ENCODE results near the gene KRTAP16-1.
A peak's percentile ranks its signal among the peaks of the same experiment; 100 is the strongest.
"Not testable (repeated sequence)": the region's sequence is repeated elsewhere in the genome, so short reads cannot be mapped to it uniquely, and the experiment has no call there.

Gene KRTAP16-1

GRCh38 chr17:41308918-41309359 is at the start of gene KRTAP16-1:
TSS of gene KRTAP16-1 (minus strand) at chr17:41309309. CDS start at chr17:41309253, 56 bp downstream.
- no peak for DNase-seq (ENCODE audit: low read depth)
- no peak for TF ChIP-seq CTCF (conservative IDR thresholded peaks at IDR 0.05; ENCODE audit: control insufficient read depth, insufficient read depth, low read depth, low read length)
- H3K4me3 ChIP-seq (ENCODE audit: control insufficient read depth, low read depth, low read length): no peak within 1 kb of the TSS

- DNase-seq (ENCODE audit: low read depth): no peak
- H3K4me3 ChIP-seq (ENCODE audit: control insufficient read depth, low read depth, low read length): no peak overlapping the region
- no peak for TF ChIP-seq CTCF (conservative IDR thresholded peaks at IDR 0.05; ENCODE audit: control insufficient read depth, insufficient read depth, low read depth, low read length)
Observed at GRCh38 chr17:41354536-41354935, 45.4 kb upstream of the KRTAP16-1 start.

- TF ChIP-seq CTCF (conservative IDR thresholded peaks at IDR 0.05; ENCODE audit: control insufficient read depth, insufficient read depth, low read depth, low read length): no peak
- DNase-seq (ENCODE audit: low read depth): peak; percentile 12
- H3K4me3 ChIP-seq (ENCODE audit: control insufficient read depth, low read depth, low read length): no peak overlapping the region
Observed at GRCh38 chr17:41352597-41353366, 43.7 kb upstream of the KRTAP16-1 start.

GRCh38 chr17:41351177-41351576 is 42.1 kb upstream of the KRTAP16-1 start:
- no peak for TF ChIP-seq CTCF (conservative IDR thresholded peaks at IDR 0.05; ENCODE audit: control insufficient read depth, insufficient read depth, low read depth, low read length)
- no peak overlapping the region for H3K4me3 ChIP-seq (ENCODE audit: control insufficient read depth, low read depth, low read length)
- no peak for DNase-seq (ENCODE audit: low read depth)

- not testable (repeated sequence) for DNase-seq (ENCODE audit: low read depth); H3K4me3 ChIP-seq (ENCODE audit: control insufficient read depth, low read depth, low read length)
Observed at GRCh38 chr17:41350381-41350878, 41.3 kb upstream of the KRTAP16-1 start, which contains the start of gene KRT33A. TSS of gene KRT33A (minus strand) at chr17:41350828. CDS start at chr17:41350767, 61 bp downstream.

- H3K4me3 ChIP-seq (ENCODE audit: control insufficient read depth, low read depth, low read length): no peak overlapping the region
- no peak for TF ChIP-seq CTCF (conservative IDR thresholded peaks at IDR 0.05; ENCODE audit: control insufficient read depth, insufficient read depth, low read depth, low read length)
- DNase-seq (ENCODE audit: low read depth): no peak
Observed at GRCh38 chr17:41347869-41348760, 39.0 kb upstream of the KRTAP16-1 start.

- H3K4me3 ChIP-seq (ENCODE audit: control insufficient read depth, low read depth, low read length); DNase-seq (ENCODE audit: low read depth): not testable (repeated sequence)
Observed at GRCh38 chr17:41346421-41346820, 37.3 kb upstream of the KRTAP16-1 start.
